Activated CD8-positive, alpha-beta T cell treated with anti-CD3 and anti-CD28 coated beads for 36 hours (primary cell): ENCODE results near the gene LAGE3. TPM values are rescaled to one million over a fixed set of nuclear protein-coding genes. Genes with fewer than 3 reads are reported as not detected.

ENCODE experiments used
- ATAC-seq: fragments of 200-7000 bp; cut with Tn5 transposase; one replicate; pipeline ENCODE4 v1.10.0; 2021; ENCODE audit warnings: mild to moderate bottlenecking, moderate library complexity
- CTCF ChIA-PET: fragments of 350-600 bp; sonication (Branson Sonifier 250); formaldehyde crosslinking; loops from one replicate; lab custom pipeline; 2021; ENCODE audit warnings: antibody characterized with exemption; lab: Charles Lee
- POLR2A ChIA-PET: fragments of 350-600 bp; sonication (Branson Sonifier 250); formaldehyde crosslinking; loops from one replicate; lab custom pipeline; 2021; ENCODE audit warnings: antibody characterized with exemption; lab: Charles Lee
- DNase-seq: peaks from one replicate; pipeline ENCODE4 v3.0.0-alpha.2; 2020
- H3K27ac Mint-ChIP-seq: one replicate; pipeline ENCODE4 v1.8.0; 2021; ENCODE audit warnings: mild to moderate bottlenecking, mixed read lengths
- H3K27me3 Mint-ChIP-seq: one replicate; pipeline ENCODE4 v1.8.0; 2021; ENCODE audit warnings: mixed read lengths
- H3K36me3 Mint-ChIP-seq: one replicate; pipeline ENCODE4 v1.8.0; 2021; ENCODE audit warnings: low read depth, mixed read lengths
- H3K4me1 Mint-ChIP-seq: one replicate; pipeline ENCODE4 v1.8.0; 2021; ENCODE audit warnings: low read depth, mixed read lengths
- H3K4me3 Mint-ChIP-seq: one replicate; pipeline ENCODE4 v1.8.0; 2021; ENCODE audit warnings: mild to moderate bottlenecking, moderate library complexity, mixed read lengths
- H3K9me3 Mint-ChIP-seq: one replicate; pipeline ENCODE4 v1.8.0; 2021; ENCODE audit warnings: mixed read lengths
- intact Hi-C: fragments of 100-400 bp; cut with micrococcal nuclease; formaldehyde crosslinking; loops from one replicate; pipeline ENCODE4 v1.10.0; 2022
- total RNA-seq, 2 experiments: library from RNA; stranded (reverse); gene quantifications; one replicate each; pipeline ENCODE4 v1.2.3, GENCODE V29; 2021
- TF ChIP-seq, protein P1 (sequence below): fragments of 200-600 bp; IDR thresholded peaks from one replicate; pipeline ENCODE4 v1.8.0; 2022; ENCODE audit warnings: antibody characterized with exemption, mild to moderate bottlenecking

Gene LAGE3
- total RNA-seq, 2 experiments from 2014 or later = 49.8 to 50.1 TPM

DNA sequence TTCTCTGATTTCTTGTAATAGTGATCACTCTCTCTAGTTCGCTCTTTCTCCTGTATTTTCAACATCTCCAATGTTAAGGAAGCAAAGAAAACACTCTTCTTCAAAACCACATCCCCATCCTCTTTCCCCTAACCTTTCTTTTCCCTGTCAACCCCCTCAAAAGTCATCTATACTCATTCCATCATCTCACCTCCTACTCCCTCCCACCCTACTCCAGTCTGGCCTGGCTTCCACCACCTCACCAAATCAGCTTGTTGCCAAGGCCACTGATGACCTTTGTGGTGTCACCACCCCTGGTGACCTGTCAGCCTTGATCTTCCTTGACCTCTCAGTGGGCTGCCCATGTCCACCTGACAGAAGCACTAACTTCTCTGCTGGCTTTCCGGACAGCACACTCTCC is 34.6 kb upstream of the LAGE3 start:
- ATAC-seq (no peak), DNase-seq (no peak)
- TF ChIP-seq, protein P1, sequence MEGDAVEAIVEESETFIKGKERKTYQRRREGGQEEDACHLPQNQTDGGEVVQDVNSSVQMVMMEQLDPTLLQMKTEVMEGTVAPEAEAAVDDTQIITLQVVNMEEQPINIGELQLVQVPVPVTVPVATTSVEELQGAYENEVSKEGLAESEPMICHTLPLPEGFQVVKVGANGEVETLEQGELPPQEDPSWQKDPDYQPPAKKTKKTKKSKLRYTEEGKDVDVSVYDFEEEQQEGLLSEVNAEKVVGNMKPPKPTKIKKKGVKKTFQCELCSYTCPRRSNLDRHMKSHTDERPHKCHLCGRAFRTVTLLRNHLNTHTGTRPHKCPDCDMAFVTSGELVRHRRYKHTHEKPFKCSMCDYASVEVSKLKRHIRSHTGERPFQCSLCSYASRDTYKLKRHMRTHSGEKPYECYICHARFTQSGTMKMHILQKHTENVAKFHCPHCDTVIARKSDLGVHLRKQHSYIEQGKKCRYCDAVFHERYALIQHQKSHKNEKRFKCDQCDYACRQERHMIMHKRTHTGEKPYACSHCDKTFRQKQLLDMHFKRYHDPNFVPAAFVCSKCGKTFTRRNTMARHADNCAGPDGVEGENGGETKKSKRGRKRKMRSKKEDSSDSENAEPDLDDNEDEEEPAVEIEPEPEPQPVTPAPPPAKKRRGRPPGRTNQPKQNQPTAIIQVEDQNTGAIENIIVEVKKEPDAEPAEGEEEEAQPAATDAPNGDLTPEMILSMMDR = no peak
- intact Hi-C loops = no loop called here
- Mint-ChIP-seq H3K9me3 (no peaks in the 10 kb centered on the region), H3K27ac (peak overlapping the region; percentile 90), H3K36me3 (peaks cover 29% of the 10 kb centered on the region), H3K4me3 (peak overlapping the region; percentile 16), H3K27me3 (no peaks in the 10 kb centered on the region), H3K4me1 (peaks cover 38% of the 10 kb centered on the region)
- POLR2A ChIA-PET = interaction anchor here (0.6 to 0.8 kb wide), 2 partner anchors 21 to 550 kb away, joined by 3 to 4 read pairs; no protein-coding TSS in a partner anchor
- CTCF ChIA-PET = interaction anchor here (2.0 kb wide), 1 partner anchor 13 kb away, joined by 7 read pairs; no protein-coding TSS in a partner anchor

DNA sequence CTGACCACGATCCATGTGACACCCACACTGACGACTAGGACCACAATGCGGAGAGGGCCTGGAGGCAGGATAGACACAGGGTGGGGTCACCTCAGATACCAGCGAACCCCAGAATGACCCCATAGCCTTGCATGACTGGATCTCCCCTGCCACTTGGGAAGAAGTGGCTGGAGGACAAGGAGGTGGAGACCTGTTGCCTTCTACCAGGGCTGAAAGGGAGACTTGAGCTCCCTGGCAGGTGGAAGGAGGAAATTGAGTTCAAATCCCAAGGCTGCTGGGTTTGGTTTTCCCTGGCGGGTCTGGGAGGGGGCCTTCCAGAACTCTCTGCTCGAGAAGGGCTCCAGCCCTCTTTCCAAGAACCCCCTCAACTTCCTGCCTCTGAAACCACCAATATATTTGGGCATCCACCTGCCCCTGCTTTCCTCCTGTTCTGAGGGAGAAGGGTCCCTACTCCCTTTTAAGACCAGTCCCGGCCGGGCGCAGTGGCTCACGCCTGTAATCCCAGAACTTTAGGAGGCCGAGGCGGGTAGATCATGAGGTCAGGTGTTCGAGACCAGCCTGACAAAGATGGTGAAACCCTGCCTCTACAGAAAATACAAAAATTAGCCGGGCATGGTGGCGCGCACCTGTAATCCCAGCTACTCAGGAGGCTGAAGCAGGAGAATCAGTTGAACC is 33.9 kb upstream of the LAGE3 start:
- Mint-ChIP-seq H3K4me1 (peaks cover 38% of the 10 kb centered on the region), H3K36me3 (peaks cover 32% of the 10 kb centered on the region), H3K9me3 (no peaks in the 10 kb centered on the region), H3K27ac (peak overlapping the region; percentile 55), H3K4me3 (no peak overlapping the region), H3K27me3 (no peaks in the 10 kb centered on the region)
- TF ChIP-seq, protein P1 = no peak
- ATAC-seq (no peak), DNase-seq (no peak)
- ChIA-PET POLR2A (interaction anchor here (0.8 to 1.1 kb wide), 2 partner anchors 20 to 27 kb away, joined by 3 to 4 read pairs; no protein-coding TSS in a partner anchor), CTCF (interaction anchor here (2.0 kb wide), 1 partner anchor 14 kb away, joined by 7 read pairs; no protein-coding TSS in a partner anchor)
- intact Hi-C loops = no loop called here

DNA sequence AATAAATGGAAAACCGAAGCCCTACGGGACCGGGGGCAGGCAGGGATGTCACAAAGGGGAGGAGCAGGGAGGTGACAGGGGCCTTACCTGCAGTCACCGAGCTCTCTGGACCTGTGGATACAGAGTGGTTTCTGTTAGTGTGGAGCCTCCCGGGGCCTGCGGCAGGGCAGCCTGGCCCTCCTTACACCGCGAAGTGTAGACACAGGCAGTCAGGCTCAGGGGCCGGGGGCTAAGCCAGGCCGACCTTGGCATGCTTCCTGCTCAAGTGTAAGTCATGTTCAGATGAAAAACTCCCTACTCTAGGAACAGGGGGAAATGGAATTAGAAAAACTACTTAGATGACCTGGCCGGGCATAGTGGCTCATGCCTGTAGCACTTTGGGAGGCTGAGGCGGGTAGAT is 32.7 kb upstream of the LAGE3 start:
- ATAC-seq (no peak), DNase-seq (no peak)
- Mint-ChIP-seq H3K27ac (peak overlapping the region; percentile 85), H3K4me3 (peak overlapping the region; percentile 31), H3K27me3 (no peaks in the 10 kb centered on the region), H3K9me3 (no peaks in the 10 kb centered on the region), H3K4me1 (peaks cover 37% of the 10 kb centered on the region), H3K36me3 (peaks cover 32% of the 10 kb centered on the region)
- TF ChIP-seq, protein P1 = no peak
- POLR2A ChIA-PET = interaction anchor here (1.1 to 1.2 kb wide), 2 partner anchors 15 to 26 kb away, joined by 3 read pairs; no protein-coding TSS in a partner anchor
- CTCF ChIA-PET = no interaction called here
- intact Hi-C loops = no loop called here

DNA sequence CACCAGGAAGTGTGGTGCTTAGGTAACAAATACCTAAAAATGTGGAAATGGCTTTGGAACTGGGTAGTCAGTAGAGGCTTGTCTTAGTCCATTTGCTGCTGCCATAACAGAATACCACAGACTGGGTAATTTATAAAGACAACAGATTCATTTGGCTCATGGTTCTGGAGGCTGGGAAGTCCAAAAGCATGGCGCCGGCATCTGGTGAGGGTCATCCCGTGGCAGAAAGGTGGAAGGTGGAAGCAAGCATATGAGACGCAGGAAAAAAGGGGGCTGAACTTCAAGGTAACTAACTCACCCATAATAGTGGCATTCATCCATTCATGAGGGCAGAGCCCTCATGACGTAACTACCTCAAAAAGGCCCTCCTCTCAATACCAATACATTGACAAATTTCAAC is 30.4 kb upstream of the LAGE3 start:
- DNase-seq (no peak), ATAC-seq (no peak)
- Mint-ChIP-seq H3K4me3 (no peak overlapping the region), H3K27me3 (no peaks in the 10 kb centered on the region), H3K27ac (no peak overlapping the region), H3K9me3 (no peaks in the 10 kb centered on the region), H3K4me1 (peaks cover 31% of the 10 kb centered on the region), H3K36me3 (peaks cover 30% of the 10 kb centered on the region)
- TF ChIP-seq, protein P1 = no peak
- intact Hi-C loops = no loop called here
- ChIA-PET CTCF (no interaction called here), POLR2A (no interaction called here)

DNA sequence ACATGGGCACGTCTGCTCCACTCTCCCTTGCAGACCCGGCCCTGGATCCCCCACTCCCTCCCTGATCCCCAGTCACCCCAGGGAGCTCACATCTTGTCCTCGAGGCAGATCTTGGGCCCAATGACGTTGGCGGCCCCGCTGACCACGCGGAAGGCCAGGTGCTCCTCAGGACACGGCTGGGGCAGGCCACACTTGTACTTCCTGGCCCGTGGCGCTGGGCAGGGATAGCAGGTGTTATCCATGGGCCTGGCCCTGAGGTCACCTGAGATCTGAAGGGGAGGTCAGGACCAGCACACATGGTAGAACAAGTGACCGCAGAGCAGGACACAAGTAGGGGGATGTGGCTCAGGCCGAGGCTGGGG is 29.3 kb upstream of the LAGE3 start:
- no peak for DNase-seq
- no peak overlapping the region for H3K27ac Mint-ChIP-seq
- peaks cover 24% of the 10 kb centered on the region for H3K4me1 Mint-ChIP-seq
- intact Hi-C loops = no loop called here
- ChIA-PET POLR2A (no interaction called here), CTCF (no interaction called here)
- no peaks in the 10 kb centered on the region for H3K9me3 Mint-ChIP-seq
- peaks cover 24% of the 10 kb centered on the region for H3K36me3 Mint-ChIP-seq
- no peak for ATAC-seq
- H3K4me3 Mint-ChIP-seq = no peak overlapping the region
- no peaks in the 10 kb centered on the region for H3K27me3 Mint-ChIP-seq
- TF ChIP-seq, protein P1 = no peak
